Ectodermal cell (in vitro differentiated cells): ENCODE measurements around the gene SYNGAP1.
A peak's percentile ranks its signal among the peaks of the same experiment; 100 is the strongest.

Source experiments
- H3K27ac ChIP-seq: 2 replicates; pipeline ENCODE4 v1.7.0; 2013; ENCODE audit warnings: mild to moderate bottlenecking, low read depth, low read length; ENCODE audit not compliant: insufficient read depth, poor library complexity, severe bottlenecking
- H3K27me3 ChIP-seq: 2 replicates; pipeline ENCODE4 v1.7.0; 2013; ENCODE audit warnings: mild to moderate bottlenecking, low read length; ENCODE audit not compliant: insufficient read depth, control insufficient read depth, poor library complexity, severe bottlenecking
- H3K36me3 ChIP-seq: one replicate; pipeline ENCODE4 v1.7.0; 2013; ENCODE audit warnings: low read length; ENCODE audit not compliant: control insufficient read depth, insufficient read depth
- H3K4me1 ChIP-seq: one replicate; pipeline ENCODE4 v1.7.0; 2013; ENCODE audit warnings: low read length; ENCODE audit not compliant: control insufficient read depth, insufficient read depth
- H3K4me3 ChIP-seq: 2 replicates; pipeline ENCODE4 v1.7.0; 2013; ENCODE audit warnings: low read depth, low read length, control low read depth; ENCODE audit not compliant: insufficient read depth
- H3K9me3 ChIP-seq: 2 replicates; pipeline ENCODE4 v1.7.0; 2013; ENCODE audit warnings: mild to moderate bottlenecking, low read length, moderate library complexity; ENCODE audit not compliant: control insufficient read depth
- WGBS, 2 experiments: methylation state at CpG; one replicate each; pipeline ENCODE4 v1.1.7; 2013; ENCODE audit warnings: missing lambda C conversion rate in 2 of 2; 5-methylcytosine and 5-hydroxymethylcytosine counted together

The SYNGAP1 gene

DNA sequence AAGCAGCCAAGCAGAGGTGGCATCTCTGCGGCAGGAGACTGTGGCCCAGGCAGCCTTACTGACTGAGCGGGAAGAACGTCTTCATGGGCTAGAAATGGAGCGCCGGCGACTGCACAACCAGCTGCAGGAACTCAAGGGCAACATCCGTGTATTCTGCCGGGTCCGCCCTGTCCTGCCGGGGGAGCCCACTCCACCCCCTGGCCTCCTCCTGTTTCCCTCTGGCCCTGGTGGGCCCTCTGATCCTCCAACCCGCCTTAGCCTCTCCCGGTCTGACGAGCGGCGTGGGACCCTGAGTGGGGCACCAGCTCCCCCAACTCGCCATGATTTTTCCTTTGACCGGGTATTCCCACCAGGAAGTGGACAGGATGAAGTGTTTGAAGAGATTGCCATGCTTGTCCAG lies 15.0 kb upstream of the SYNGAP1 start:
- no peaks in the 10 kb centered on the region for H3K4me1 ChIP-seq
- peaks cover 52% of the 10 kb centered on the region for H3K36me3 ChIP-seq
- no peak overlapping the region for H3K27ac ChIP-seq
- WGBS, 2 experiments = 95 to 96% methylated on average over 17 of the region's 17 CpGs
- H3K4me3 ChIP-seq = no peak overlapping the region
- no peaks in the 10 kb centered on the region for H3K9me3 ChIP-seq
- no peaks in the 10 kb centered on the region for H3K27me3 ChIP-seq

- Histone ChIP-seq H3K4me1 (no peaks in the 10 kb centered on the region), H3K4me3 (no peak overlapping the region), H3K9me3 (no peaks in the 10 kb centered on the region), H3K36me3 (peaks cover 52% of the 10 kb centered on the region), H3K27me3 (no peaks in the 10 kb centered on the region), H3K27ac (no peak overlapping the region)
- WGBS, 2 experiments = 96 to 98% methylated on average over 15 of the region's 15 CpGs
Measured at GRCh38 chr6:33405386-33405940, 14.4 kb upstream of the SYNGAP1 start.

- WGBS, 2 experiments = 95 to 97% methylated on average over 17 of the region's 17 CpGs
- no peaks in the 10 kb centered on the region for H3K9me3 ChIP-seq
- no peaks in the 10 kb centered on the region for H3K4me1 ChIP-seq
- H3K4me3 ChIP-seq = no peak overlapping the region
- peaks cover 52% of the 10 kb centered on the region for H3K36me3 ChIP-seq
- H3K27me3 ChIP-seq = no peaks in the 10 kb centered on the region
- H3K27ac ChIP-seq = no peak overlapping the region
Measured at GRCh38 chr6:33406126-33406525, 13.7 kb upstream of the SYNGAP1 start.

GRCh38 chr6:33407132-33407718 lies 12.6 kb upstream of the SYNGAP1 start:
- Histone ChIP-seq H3K36me3 (peaks cover 52% of the 10 kb centered on the region), H3K27me3 (no peaks in the 10 kb centered on the region)

GRCh38 chr6:33410050-33410710 lies 9.7 kb upstream of the SYNGAP1 start:
- Histone ChIP-seq H3K9me3 (no peaks in the 10 kb centered on the region), H3K27ac (peak overlapping the region; percentile 80), H3K27me3 (no peaks in the 10 kb centered on the region), H3K4me1 (peaks cover 4% of the 10 kb centered on the region), H3K4me3 (peak overlapping the region; percentile 83), H3K36me3 (peaks cover 38% of the 10 kb centered on the region)
- WGBS, 2 experiments = 0% methylated on average over 61 to 65 of the region's 65 CpGs

More at GRCh38 chr6:33407132-33407718, 12.6 kb upstream of the SYNGAP1 start:
- Histone ChIP-seq H3K4me3 (no peak overlapping the region), H3K9me3 (no peaks in the 10 kb centered on the region), H3K4me1 (no peaks in the 10 kb centered on the region), H3K27ac (no peak overlapping the region)
- 94 to 96% methylated on average over 5 of the region's 5 CpGs for WGBS, 2 experiments

GRCh38 chr6:33410711-33411631 lies 8.9 kb upstream of the SYNGAP1 start, which contains the start of gene PHF1:
Gene PHF1 (plus strand): TSS chr6:33411014. CDS start chr6:33412264, 1,250 bp downstream.
- Histone ChIP-seq H3K4me3 (peak within 1 kb of the TSS; percentile 83), H3K4me1 (peaks cover 11% of the 10 kb centered on the region), H3K9me3 (no peaks in the 10 kb centered on the region), H3K36me3 (peaks cover 38% of the 10 kb centered on the region), H3K27ac (peak within 1 kb of the TSS; percentile 80), H3K27me3 (no peaks in the 10 kb centered on the region)
- 1% methylated on average over 57 to 59 of the region's 67 CpGs for WGBS, 2 experiments

DNA sequence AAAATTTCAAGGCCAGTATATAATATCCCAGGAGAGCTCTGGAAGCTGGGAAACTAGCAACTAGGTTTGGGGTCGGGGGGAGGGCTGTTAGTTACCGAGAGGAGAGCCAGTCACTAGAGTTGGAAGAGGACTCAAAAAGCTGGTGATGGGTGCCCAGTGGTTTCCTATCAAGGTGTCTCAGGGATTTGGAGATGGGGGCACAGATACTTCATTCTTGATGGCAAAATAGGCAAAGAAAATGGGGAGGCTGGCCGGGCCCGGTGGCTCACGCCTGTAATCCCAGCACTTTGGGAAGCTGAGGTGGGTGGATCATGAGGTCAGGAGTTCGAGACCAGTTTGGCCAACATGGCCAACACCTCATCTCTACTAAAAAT lies 8.2 kb upstream of the SYNGAP1 start:
- Histone ChIP-seq H3K4me1 (peaks cover 16% of the 10 kb centered on the region), H3K4me3 (peak overlapping the region; percentile 83), H3K9me3 (no peaks in the 10 kb centered on the region), H3K36me3 (peaks cover 33% of the 10 kb centered on the region), H3K27ac (peak overlapping the region; percentile 67), H3K27me3 (no peaks in the 10 kb centered on the region)
- 60 to 67% methylated on average over 6 of the region's 6 CpGs for WGBS, 2 experiments

- H3K4me1 ChIP-seq = peaks cover 21% of the 10 kb centered on the region
- no peak overlapping the region for H3K27ac ChIP-seq
- WGBS, 2 experiments = 90 to 93% methylated on average over 10 of the region's 10 CpGs
- no peaks in the 10 kb centered on the region for H3K27me3 ChIP-seq
- no peaks in the 10 kb centered on the region for H3K9me3 ChIP-seq
- no peak overlapping the region for H3K4me3 ChIP-seq
- peaks cover 25% of the 10 kb centered on the region for H3K36me3 ChIP-seq
Measured at GRCh38 chr6:33412140-33413009, 7.5 kb upstream of the SYNGAP1 start.

DNA sequence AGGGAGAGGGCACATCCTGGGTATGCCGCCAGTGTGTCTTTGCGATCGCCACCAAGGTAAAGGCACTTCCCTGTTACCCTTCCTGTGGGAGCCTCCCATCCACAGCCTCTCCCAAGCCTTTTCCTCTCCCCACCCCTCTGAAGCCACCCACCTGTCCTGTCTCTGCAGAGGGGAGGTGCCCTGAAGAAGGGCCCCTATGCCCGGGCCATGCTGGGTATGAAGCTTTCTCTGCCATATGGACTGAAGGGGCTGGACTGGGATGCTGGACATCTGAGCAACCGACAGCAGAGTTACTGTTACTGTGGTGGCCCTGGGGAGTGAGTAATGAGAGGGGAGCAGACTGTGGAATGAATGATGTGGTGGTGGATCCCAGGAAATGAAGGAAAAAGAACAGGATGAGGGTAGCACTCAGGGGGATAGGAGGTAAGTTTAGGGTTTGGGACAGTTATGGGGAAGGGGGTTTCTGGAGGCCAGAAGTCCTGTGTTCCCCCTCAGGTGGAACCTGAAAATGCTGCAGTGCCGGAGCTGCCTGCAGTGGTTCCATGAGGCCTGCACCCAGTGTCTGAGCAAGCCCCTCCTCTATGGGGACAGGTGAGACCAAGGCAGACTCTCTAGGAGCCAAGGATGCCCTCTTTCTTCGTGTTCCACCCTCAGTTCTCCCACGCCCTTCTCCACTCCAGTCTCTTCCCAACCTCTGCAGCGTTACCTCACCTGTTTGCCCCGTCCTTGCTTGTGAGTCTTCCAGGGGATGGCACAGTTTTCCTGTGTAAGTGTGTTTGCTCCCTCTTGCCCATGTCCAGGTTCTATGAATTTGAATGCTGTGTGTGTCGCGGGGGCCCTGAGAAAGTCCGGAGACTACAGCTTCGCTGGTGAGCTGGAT lies 6.4 kb upstream of the SYNGAP1 start:
- no peak overlapping the region for H3K27ac ChIP-seq
- WGBS, 2 experiments = 93 to 94% methylated on average over 14 of the region's 14 CpGs
- H3K9me3 ChIP-seq = no peaks in the 10 kb centered on the region
- no peak overlapping the region for H3K4me3 ChIP-seq
- no peaks in the 10 kb centered on the region for H3K27me3 ChIP-seq
- peaks cover 22% of the 10 kb centered on the region for H3K36me3 ChIP-seq
- peaks cover 23% of the 10 kb centered on the region for H3K4me1 ChIP-seq
